Osteocyte (in vitro differentiated cells): Measurements from ENCODE around the gene KIFBP. TPM values are rescaled to one million over a fixed set of nuclear protein-coding genes. Genes with fewer than 3 reads are reported as not detected.
A peak's percentile ranks its signal among the peaks of the same experiment; 100 is the strongest.
"Not testable (repeated sequence)": the region's sequence is repeated elsewhere in the genome, so short reads cannot be mapped to it uniquely, and the experiment has no call there.

Experiments used
- DNase-seq: peaks from one replicate; pipeline ENCODE4 v3.0.0; 2021; ENCODE audit warnings: mixed read lengths; ENCODE audit not compliant: unreplicated experiment; ENCODE audit errors: extremely low spot score
- H3K27ac Mint-ChIP-seq: one replicate; pipeline ENCODE4 v1.8.0; 2021; ENCODE audit warnings: mild to moderate bottlenecking, mixed read lengths; ENCODE audit not compliant: unreplicated experiment
- H3K27me3 Mint-ChIP-seq: one replicate; pipeline ENCODE4 v1.8.0; 2021; ENCODE audit warnings: mixed read lengths; ENCODE audit not compliant: unreplicated experiment
- H3K36me3 Mint-ChIP-seq: one replicate; pipeline ENCODE4 v1.8.0; 2021; ENCODE audit warnings: mixed read lengths; ENCODE audit not compliant: unreplicated experiment
- H3K4me1 Mint-ChIP-seq: one replicate; pipeline ENCODE4 v1.8.0; 2021; ENCODE audit warnings: mixed read lengths; ENCODE audit not compliant: unreplicated experiment
- H3K4me3 Mint-ChIP-seq: one replicate; pipeline ENCODE4 v1.8.0; 2021; ENCODE audit warnings: mild to moderate bottlenecking, moderate library complexity, mixed read lengths; ENCODE audit not compliant: unreplicated experiment
- H3K9me3 Mint-ChIP-seq: one replicate; pipeline ENCODE4 v1.8.0; 2021; ENCODE audit warnings: mixed read lengths; ENCODE audit not compliant: unreplicated experiment
- CTCF ChIP-seq: fragments of 200-600 bp; sonication (generic); IDR thresholded peaks from 2 replicates; pipeline ENCODE4 v1.5.0; 2021; ENCODE audit warnings: antibody characterized with exemption, mild to moderate bottlenecking, moderate library complexity
- total RNA-seq: library from RNA; stranded (reverse); gene quantifications from 2 replicates; pipeline ENCODE4 v1.2.1, GENCODE V29; 2021

Gene KIFBP
- total RNA-seq, 1 donor from 2014 or later, result 29.9 TPM

GRCh38 chr10:68963151-68963550 is 25.5 kb upstream of the KIFBP start:
- no peak for TF ChIP-seq CTCF
- Mint-ChIP-seq H3K27ac (no peak overlapping the region), H3K4me1 (peaks cover 13% of the 10 kb centered on the region), H3K27me3 (no peaks in the 10 kb centered on the region), H3K4me3 (no peak overlapping the region), H3K36me3 (peaks cover 44% of the 10 kb centered on the region), H3K9me3 (no peaks in the 10 kb centered on the region)
- DNase-seq, result no peak

GRCh38 chr10:68973975-68974374 is 14.6 kb upstream of the KIFBP start:
- Mint-ChIP-seq H3K36me3 (peaks cover 56% of the 10 kb centered on the region), H3K27ac (no peak overlapping the region)
- no peak for DNase-seq

GRCh38 chr10:68975936-68976473 is 12.6 kb upstream of the KIFBP start:
- not testable (repeated sequence) for H3K9me3 Mint-ChIP-seq, H3K4me1 Mint-ChIP-seq, H3K27me3 Mint-ChIP-seq, H3K4me3 Mint-ChIP-seq, H3K27ac Mint-ChIP-seq, DNase-seq
- peaks cover 54% of the 10 kb centered on the region for H3K36me3 Mint-ChIP-seq

More at GRCh38 chr10:68973975-68974374, 14.6 kb upstream of the KIFBP start:
- Mint-ChIP-seq H3K4me1 (no peaks in the 10 kb centered on the region), H3K27me3 (no peaks in the 10 kb centered on the region), H3K9me3 (no peaks in the 10 kb centered on the region), H3K4me3 (no peak overlapping the region)
- TF ChIP-seq CTCF, result no peak

- not testable (repeated sequence) for H3K4me3 Mint-ChIP-seq, DNase-seq, H3K9me3 Mint-ChIP-seq, H3K4me1 Mint-ChIP-seq, H3K27me3 Mint-ChIP-seq, H3K27ac Mint-ChIP-seq
- peaks cover 48% of the 10 kb centered on the region for H3K36me3 Mint-ChIP-seq
Observed at GRCh38 chr10:68979738-68980137, 8.9 kb upstream of the KIFBP start.

GRCh38 chr10:68981074-68981473 is 7.5 kb upstream of the KIFBP start:
- Mint-ChIP-seq H3K27me3 (no peaks in the 10 kb centered on the region), H3K27ac (no peak overlapping the region)

GRCh38 chr10:68982389-68982788 is 6.2 kb upstream of the KIFBP start:
- Mint-ChIP-seq H3K36me3 (peaks cover 41% of the 10 kb centered on the region), H3K9me3 (no peaks in the 10 kb centered on the region), H3K4me1 (no peaks in the 10 kb centered on the region), H3K27ac (no peak overlapping the region), H3K27me3 (no peaks in the 10 kb centered on the region), H3K4me3 (no peak overlapping the region)
- TF ChIP-seq CTCF, result no peak
- no peak for DNase-seq

More at GRCh38 chr10:68981074-68981473, 7.5 kb upstream of the KIFBP start:
- DNase-seq, result no peak
- Mint-ChIP-seq H3K4me3 (no peak overlapping the region), H3K4me1 (no peaks in the 10 kb centered on the region), H3K9me3 (no peaks in the 10 kb centered on the region), H3K36me3 (peaks cover 46% of the 10 kb centered on the region)
- peak; percentile 36 for TF ChIP-seq CTCF
